ENCODE measurements around the gene SLCO3A1. TPM values are rescaled to one million over a fixed set of nuclear protein-coding genes. Genes with fewer than 3 reads are reported as not detected.

The SLCO3A1 gene
- total RNA-seq, 4 donors from 2014 or later: 23.1 to 62.8 (median 35.1) TPM

- WGBS, 2 donors: 67 to 74% methylated on average over 5 of the region's 5 CpGs
- no peak overlapping the region for H3K4me3 ChIP-seq (ENCODE audit: low read depth, poor library complexity, severe bottlenecking)
- no peak for DNase-seq (ENCODE audit: low spot score in 2 of 2)
- no peak for TF ChIP-seq CTCF (IDR thresholded peaks at IDR 0.05)
- TF ChIP-seq POLR2A (IDR thresholded peaks at IDR 0.05): no peak
- intact Hi-C loops (cut with DNase I; ENCODE audit: low total_unique reads): no loop called here
Observed at GRCh38 chr15:91826443-91826842, 27.1 kb upstream of the SLCO3A1 start.

GRCh38 chr15:91833056-91833455 is 20.5 kb upstream of the SLCO3A1 start:
- intact Hi-C loops (cut with DNase I; ENCODE audit: low total_unique reads): no loop called here
- no peak overlapping the region for H3K4me3 ChIP-seq (ENCODE audit: low read depth, poor library complexity, severe bottlenecking)
- WGBS, 2 donors: 87 to 90% methylated on average over 2 of the region's 2 CpGs
- DNase-seq (ENCODE audit: low spot score in 2 of 2): no peak
- TF ChIP-seq CTCF (IDR thresholded peaks at IDR 0.05) (no peak), POLR2A (IDR thresholded peaks at IDR 0.05) (no peak)

- 74 to 88% methylated on average over 6 of the region's 6 CpGs for WGBS, 2 donors
- no peak overlapping the region for H3K4me3 ChIP-seq (ENCODE audit: low read depth, poor library complexity, severe bottlenecking)
- no peak for TF ChIP-seq POLR2A (IDR thresholded peaks at IDR 0.05)
- TF ChIP-seq CTCF (IDR thresholded peaks at IDR 0.05): no peak
- intact Hi-C loops (cut with DNase I; ENCODE audit: low total_unique reads): no loop called here
- DNase-seq (ENCODE audit: low spot score in 2 of 2): no peak
Observed at GRCh38 chr15:91839867-91840266, 13.6 kb upstream of the SLCO3A1 start.

- no peak overlapping the region for H3K4me3 ChIP-seq (ENCODE audit: low read depth, poor library complexity, severe bottlenecking)
- intact Hi-C loops (cut with DNase I; ENCODE audit: low total_unique reads): no loop called here
- 79 to 81% methylated on average over 3 of the region's 3 CpGs for WGBS, 2 donors
- TF ChIP-seq CTCF (IDR thresholded peaks at IDR 0.05): no peak
- TF ChIP-seq POLR2A (IDR thresholded peaks at IDR 0.05): no peak
- DNase-seq (ENCODE audit: low spot score in 2 of 2): no peak
Observed at GRCh38 chr15:91841861-91842260, 11.6 kb upstream of the SLCO3A1 start.

GRCh38 chr15:91844341-91844740 is 9.2 kb upstream of the SLCO3A1 start:
- 95 to 98% methylated on average over 3 of the region's 3 CpGs for WGBS, 2 donors
- intact Hi-C loops (cut with DNase I; ENCODE audit: low total_unique reads): no loop called here
- TF ChIP-seq CTCF (IDR thresholded peaks at IDR 0.05) (no peak), POLR2A (IDR thresholded peaks at IDR 0.05) (no peak)
- no peak for DNase-seq (ENCODE audit: low spot score in 2 of 2)
- H3K4me3 ChIP-seq (ENCODE audit: low read depth, poor library complexity, severe bottlenecking): no peak overlapping the region

GRCh38 chr15:91844928-91845327 is 8.6 kb upstream of the SLCO3A1 start:
- no peak for DNase-seq (ENCODE audit: low spot score in 2 of 2)
- no peak for TF ChIP-seq CTCF (IDR thresholded peaks at IDR 0.05)
- TF ChIP-seq POLR2A (IDR thresholded peaks at IDR 0.05): no peak
- 78 to 84% methylated on average over 5 of the region's 5 CpGs for WGBS, 2 donors
- no peak overlapping the region for H3K4me3 ChIP-seq (ENCODE audit: low read depth, poor library complexity, severe bottlenecking)
- intact Hi-C loops (cut with DNase I; ENCODE audit: low total_unique reads): no loop called here
